GM12878 (cell line): ENCODE results near the gene HMX3. TPM values are rescaled to one million over a fixed set of nuclear protein-coding genes. Genes with fewer than 3 reads are reported as not detected.
A peak's percentile ranks its signal among the peaks of the same experiment; 100 is the strongest.

Experiments
- ATAC-seq: fragments of 200-7000 bp; cut with Tn5 transposase; 3 replicates; pipeline ENCODE4 v1.9.1; 2020; ENCODE audit warnings: mild to moderate bottlenecking, moderate library complexity
- BruUV-seq: library from RNA; stranded (reverse); fragments of 400-500 nt; replicated peaks from 2 replicates; lab custom pipeline; 2021; lab: Mats Ljungman, UMichigan
- CTCF ChIA-PET: fragments of 300-600 bp; sonication (Branson Sonifier 250); formaldehyde crosslinking; extraction: SDS; loops from one replicate; lab custom pipeline; 2021; ENCODE audit warnings: inconsistent platforms; lab: Yijun Ruan, JAX
- POLR2A ChIA-PET: fragments of 350-600 bp; formaldehyde crosslinking; extraction: SDS; loops from one replicate; lab custom pipeline; 2021; ENCODE audit warnings: inconsistent platforms; lab: Charles Lee
- RAD21 ChIA-PET: fragments of 300-600 bp; sonication (Branson Sonifier 250); formaldehyde crosslinking; loops from one replicate; lab custom pipeline; 2023; ENCODE audit warnings: antibody characterized with exemption; ENCODE audit not compliant: unreplicated experiment; lab: Charles Lee
- SMC1A ChIA-PET: fragments of 300-600 bp; sonication (Branson Sonifier 250); formaldehyde crosslinking; loops from one replicate; lab custom pipeline; 2023; ENCODE audit not compliant: unreplicated experiment, uncharacterized antibody; lab: Charles Lee
- DNase-seq: peaks from one replicate; pipeline ENCODE4 v3.0.0-alpha.2; 2011; ENCODE audit warnings: low read depth, low spot score
- FAIRE-seq: peaks from 3 replicates; lab custom pipeline; 2011; peaks lifted over from hg19 to GRCh38; lab: Jason Lieb, UNC
- H2AFZ ChIP-seq: 2 replicates; pipeline ENCODE4 v1.6.0; 2011; ENCODE audit warnings: low read depth, low read length, control low read depth; ENCODE audit not compliant: control insufficient read depth
- H3K27ac ChIP-seq: 2 replicates; pipeline ENCODE4 v1.5.1; 2011; ENCODE audit warnings: control low read depth; ENCODE audit not compliant: control insufficient read depth, insufficient read depth
- H3K27me3 ChIP-seq, 2 experiments: replicated peaks in 1 of 2; 2 replicates each; pipeline versions ENCODE4 v1.6.0 to v1.6.1; 2011; ENCODE audit warnings: low read length in 1 of 2; ENCODE audit not compliant: control insufficient read depth in 2 of 2, insufficient read depth in 2 of 2
- H3K36me3 ChIP-seq, 2 experiments: 2 replicates each; pipeline ENCODE4 v1.5.1; 2011; ENCODE audit warnings: low read length in 1 of 2; ENCODE audit not compliant: control insufficient read depth in 2 of 2, insufficient read depth in 2 of 2
- H3K4me1 ChIP-seq: 2 replicates; pipeline ENCODE4 v1.6.1; 2011; ENCODE audit warnings: mild to moderate bottlenecking, low read length, moderate library complexity, mixed read lengths; ENCODE audit not compliant: control insufficient read depth, insufficient read depth
- H3K4me2 ChIP-seq: 2 replicates; pipeline ENCODE4 v1.6.0; 2011; ENCODE audit warnings: control low read depth; ENCODE audit not compliant: control insufficient read depth, insufficient read depth
- H3K4me3 ChIP-seq: fragments of 200-600 bp; sonication (generic); 2 replicates; pipeline ENCODE4 v1.5.1; 2016
- H3K79me2 ChIP-seq: 2 replicates; pipeline ENCODE4 v1.6.0; 2011; ENCODE audit warnings: low read length; ENCODE audit not compliant: control insufficient read depth, insufficient read depth
- H3K9ac ChIP-seq: 2 replicates; pipeline ENCODE4 v1.8.0; 2011; ENCODE audit warnings: low read length, control low read depth, mixed read lengths; ENCODE audit not compliant: control insufficient read depth, insufficient read depth
- H3K9me3 ChIP-seq: replicated peaks from 3 replicates; pipeline ENCODE4 v1.5.1; 2011; ENCODE audit warnings: mild to moderate bottlenecking, low read length; ENCODE audit not compliant: control insufficient read depth, insufficient read depth
- H4K20me1 ChIP-seq: 2 replicates; pipeline ENCODE4 v1.6.0; 2011; ENCODE audit not compliant: control insufficient read depth, insufficient read depth
- CEBPB ChIP-seq, 2 experiments: fragments of 150-350 bp in 1 of 2; IDR thresholded peaks; 2 replicates each; pipeline ENCODE4 v1.6.1; 2012 to 2014; ENCODE audit warnings: low read depth in 2 of 2, low read length in 2 of 2, borderline replicate concordance in 1 of 2, inconsistent platforms in 1 of 2
- CHD2 ChIP-seq: IDR thresholded peaks from 2 replicates; pipeline ENCODE4 v1.6.1; 2011; ENCODE audit warnings: low read depth, low read length, improper control_type of control experiment, borderline replicate concordance
- EZH2 ChIP-seq: IDR thresholded peaks from 2 replicates; pipeline ENCODE4 v1.6.1; 2012; ENCODE audit warnings: low read depth, mild to moderate bottlenecking, control low read depth, inconsistent platforms, low read length, borderline replicate concordance; ENCODE audit not compliant: control insufficient read depth
- NFYB ChIP-seq: IDR thresholded peaks from 2 replicates; pipeline ENCODE4 v1.6.1; 2011; ENCODE audit warnings: low read depth, mild to moderate bottlenecking, low read length, improper control_type of control experiment, moderate library complexity; ENCODE audit not compliant: insufficient read depth
- WGBS: methylation state at CpG from one replicate; pipeline ENCODE4 v1.1.6; 2016; ENCODE audit warnings: low lambda C conversion rate; ENCODE audit not compliant: insufficient replicate concordance, insufficient coverage; ENCODE audit errors: missing lambda C conversion rate; 5-methylcytosine and 5-hydroxymethylcytosine counted together
- in situ Hi-C: fragments of 300-500 bp; cut with MboI; formaldehyde crosslinking; loops from 9 replicates; pipeline ENCODE4 v1.14.3; 2018; ENCODE audit warnings: mixed read lengths
- intact Hi-C: fragments of 100-400 bp; cut with micrococcal nuclease; formaldehyde crosslinking; loops from one replicate; pipeline ENCODE4 v1.14.2; 2022; ENCODE audit not compliant: unreplicated experiment
- polyA plus RNA-seq, 11 experiments: library from polyadenylated mRNA; depleted of rRNA in 4 of 11; unstranded in 6 of 11; stranded (reverse) in 5 of 11; fragments of >200 nt; fragmentation: Nextera tagmentation in 4 of 11; fragmentation: Illumina TruSeq in 1 of 11; extraction: Ambion mirVana in 4 of 11; extraction: Trizol in 1 of 11; gene quantifications; 1 replicate in 1 of 11; 2 replicates in 10 of 11; pipeline versions ENCODE4 v1.2.1 to v1.2.3, GENCODE V29; 2011 to 2016; ENCODE audit warnings: inconsistent platforms in 2 of 11, missing spikeins in 2 of 11, low read depth in 1 of 11
- total RNA-seq, 4 experiments: library from RNA; depleted of rRNA in 3 of 4; stranded (reverse); fragments of >200 nt in 3 of 4; fragmentation: Illumina TruSeq in 1 of 4; extraction: Trizol in 1 of 4; gene quantifications; 2 replicates each; pipeline versions ENCODE4 v1.2.1 to v1.2.3, GENCODE V29; 2013 to 2021
- TF ChIP-seq, protein P1 (sequence below): IDR thresholded peaks from 2 replicates; pipeline ENCODE4 v1.6.1; 2012; ENCODE audit warnings: mild to moderate bottlenecking, low read depth, low read length

The HMX3 gene
- total and polyA plus RNA-seq, 10 of the 15 experiments (the other 5 are each of a cell fraction or from before 2014, with no cell fraction given) = 0.63 to 60.5 (median 15.3) TPM; not detected in 2

DNA sequence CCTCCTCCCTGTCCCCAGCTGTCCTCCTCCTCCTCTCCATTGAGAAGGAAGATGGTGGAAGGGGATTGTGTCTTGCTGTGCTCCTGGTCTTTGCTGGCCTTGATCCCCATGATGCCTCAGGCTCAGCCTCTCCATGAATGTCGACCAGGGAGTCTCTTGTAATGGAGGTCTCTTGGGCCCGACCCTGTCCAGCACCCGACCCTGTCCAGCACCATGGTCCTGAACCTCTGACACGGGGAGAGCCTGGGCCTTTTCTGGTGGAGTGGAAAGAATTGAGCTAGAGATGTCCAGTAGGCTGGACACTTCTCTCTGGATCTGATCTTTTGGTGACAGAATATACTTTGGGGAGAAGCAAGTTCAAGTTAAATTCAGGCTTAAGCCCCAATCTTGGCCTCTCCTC is 42.3 kb upstream of the HMX3 start:
- H3K27ac ChIP-seq = no peak overlapping the region
- no peak overlapping the region for H3K4me3 ChIP-seq
- in situ Hi-C loops (no loop called here), intact Hi-C loops (no loop called here)
- ATAC-seq = no peak
- SMC1A ChIA-PET = no interaction called here
- H3K9me3 ChIP-seq = no peaks in the 10 kb centered on the region
- TF ChIP-seq, protein P1, sequence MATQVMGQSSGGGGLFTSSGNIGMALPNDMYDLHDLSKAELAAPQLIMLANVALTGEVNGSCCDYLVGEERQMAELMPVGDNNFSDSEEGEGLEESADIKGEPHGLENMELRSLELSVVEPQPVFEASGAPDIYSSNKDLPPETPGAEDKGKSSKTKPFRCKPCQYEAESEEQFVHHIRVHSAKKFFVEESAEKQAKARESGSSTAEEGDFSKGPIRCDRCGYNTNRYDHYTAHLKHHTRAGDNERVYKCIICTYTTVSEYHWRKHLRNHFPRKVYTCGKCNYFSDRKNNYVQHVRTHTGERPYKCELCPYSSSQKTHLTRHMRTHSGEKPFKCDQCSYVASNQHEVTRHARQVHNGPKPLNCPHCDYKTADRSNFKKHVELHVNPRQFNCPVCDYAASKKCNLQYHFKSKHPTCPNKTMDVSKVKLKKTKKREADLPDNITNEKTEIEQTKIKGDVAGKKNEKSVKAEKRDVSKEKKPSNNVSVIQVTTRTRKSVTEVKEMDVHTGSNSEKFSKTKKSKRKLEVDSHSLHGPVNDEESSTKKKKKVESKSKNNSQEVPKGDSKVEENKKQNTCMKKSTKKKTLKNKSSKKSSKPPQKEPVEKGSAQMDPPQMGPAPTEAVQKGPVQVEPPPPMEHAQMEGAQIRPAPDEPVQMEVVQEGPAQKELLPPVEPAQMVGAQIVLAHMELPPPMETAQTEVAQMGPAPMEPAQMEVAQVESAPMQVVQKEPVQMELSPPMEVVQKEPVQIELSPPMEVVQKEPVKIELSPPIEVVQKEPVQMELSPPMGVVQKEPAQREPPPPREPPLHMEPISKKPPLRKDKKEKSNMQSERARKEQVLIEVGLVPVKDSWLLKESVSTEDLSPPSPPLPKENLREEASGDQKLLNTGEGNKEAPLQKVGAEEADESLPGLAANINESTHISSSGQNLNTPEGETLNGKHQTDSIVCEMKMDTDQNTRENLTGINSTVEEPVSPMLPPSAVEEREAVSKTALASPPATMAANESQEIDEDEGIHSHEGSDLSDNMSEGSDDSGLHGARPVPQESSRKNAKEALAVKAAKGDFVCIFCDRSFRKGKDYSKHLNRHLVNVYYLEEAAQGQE = peak; percentile 64; the same call in 1 of the 2 replicates
- TF ChIP-seq NFYB (no peak), EZH2 (no peak), CHD2 (no peak), CEBPB (IDR thresholded peaks at IDR 0.05; ENCODE audit: borderline replicate concordance in 1 of 2, low read depth in 2 of 2, low read length in 2 of 2) (no peak)
- TF ChIP-seq, all 136 proteins: peak for 1
- Histone ChIP-seq H3K27me3 (peaks cover 0 to 2% of the 10 kb centered on the region in 2 experiments; a peak in 2 of 4 replicates), H4K20me1 (no peaks in the 10 kb centered on the region), H2AFZ (no peak overlapping the region), H3K4me1 (no peaks in the 10 kb centered on the region), H3K79me2 (no peaks in the 10 kb centered on the region), H3K36me3 (no peaks in the 10 kb centered on the region), H3K9ac (no peak overlapping the region), H3K4me2 (no peak overlapping the region)
- DNase-seq (no peak), FAIRE-seq (no peak)
- ChIA-PET CTCF (no interaction called here), POLR2A (no interaction called here), RAD21 (no interaction called here)
- 8% methylated on average over 4 of the region's 4 CpGs for WGBS
- BruUV-seq = no TSS peak
